Ishikawa (cell line): ENCODE measurements around the gene PIAS4.

Source experiments
- CEBPB ChIP-seq: IDR thresholded peaks from 2 replicates; pipeline ENCODE4 v1.6.1; 2012
- CREB1 ChIP-seq: IDR thresholded peaks from 2 replicates; pipeline ENCODE4 v1.6.1; 2012; ENCODE audit warnings: low read depth
- EGR1 ChIP-seq: IDR thresholded peaks from 2 replicates; pipeline ENCODE4 v1.6.1; 2012
- EP300 ChIP-seq: IDR thresholded peaks from 2 replicates; pipeline ENCODE4 v1.6.1; 2012; ENCODE audit warnings: borderline replicate concordance
- FOXM1 ChIP-seq: IDR thresholded peaks from 2 replicates; pipeline ENCODE4 v1.6.1; 2012; ENCODE audit warnings: low read depth, borderline replicate concordance
- MAX ChIP-seq: IDR thresholded peaks from 2 replicates; pipeline ENCODE4 v1.6.1; 2012
- NFIC ChIP-seq: IDR thresholded peaks from 2 replicates; pipeline ENCODE4 v1.6.1; 2012
- RAD21 ChIP-seq: IDR thresholded peaks from 2 replicates; pipeline ENCODE4 v1.6.1; 2012; ENCODE audit warnings: low read depth
- TAF1 ChIP-seq: IDR thresholded peaks from 2 replicates; pipeline ENCODE4 v1.6.1; 2012; ENCODE audit warnings: low read depth, mild to moderate bottlenecking
- TCF12 ChIP-seq: IDR thresholded peaks from 2 replicates; pipeline ENCODE4 v1.6.1; 2012; ENCODE audit warnings: low read depth
- TEAD4 ChIP-seq: IDR thresholded peaks from 2 replicates; pipeline ENCODE4 v1.6.1; 2012
- USF1 ChIP-seq: IDR thresholded peaks from 2 replicates; pipeline ENCODE4 v1.6.1; 2012
- YY1 ChIP-seq: IDR thresholded peaks from 2 replicates; pipeline ENCODE4 v1.6.1; 2012; ENCODE audit warnings: low read depth
- ZBTB7A ChIP-seq: IDR thresholded peaks from 2 replicates; pipeline ENCODE4 v1.6.1; 2012; ENCODE audit warnings: low read depth
- TF ChIP-seq, protein P1 (sequence below): IDR thresholded peaks from 2 replicates; pipeline ENCODE4 v1.6.1; 2012; ENCODE audit warnings: low read depth, mild to moderate bottlenecking

The PIAS4 gene

DNA sequence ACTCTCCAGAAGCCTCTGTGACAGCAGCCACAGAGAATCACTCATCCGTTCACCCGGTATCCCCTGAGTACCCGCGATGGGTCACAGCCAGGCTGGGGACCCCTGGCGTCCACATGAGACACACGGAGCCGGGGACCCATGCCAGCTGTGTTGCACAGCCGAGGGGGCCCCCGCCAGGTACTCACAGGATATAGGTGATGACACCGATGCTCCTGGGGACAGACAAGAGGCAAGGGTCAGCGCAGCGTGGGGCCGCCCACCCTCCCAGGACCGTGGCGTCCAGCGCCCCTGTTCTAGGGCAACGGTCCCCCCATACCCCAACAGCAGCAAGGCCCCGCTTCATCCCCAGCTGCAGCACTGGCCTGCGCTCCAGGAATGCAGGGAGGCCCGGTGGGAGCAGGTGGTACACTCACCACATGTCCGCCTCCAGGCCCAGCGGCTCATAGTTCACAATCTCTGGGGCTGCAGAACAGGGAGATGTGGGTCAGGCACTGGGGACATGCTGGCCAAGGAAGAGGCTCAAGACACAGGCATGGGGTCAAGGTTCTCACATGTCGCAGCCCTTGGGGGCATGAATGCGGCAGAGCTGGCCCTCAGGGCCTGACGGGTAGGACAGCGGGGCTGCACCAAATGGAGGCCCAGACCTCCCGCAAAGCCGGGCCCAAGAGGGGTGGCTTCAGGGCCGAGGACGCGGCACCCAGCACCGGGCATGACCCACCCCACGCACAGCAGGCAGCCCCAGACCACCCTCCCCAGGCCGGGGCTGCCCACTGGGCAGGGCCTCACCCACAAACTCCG lies 43.9 kb upstream of the PIAS4 start:
- TF ChIP-seq MAX = no peak
- TF ChIP-seq CREB1 = no peak
- TF ChIP-seq TCF12 = no peak
- no peak for TF ChIP-seq TEAD4
- TF ChIP-seq CEBPB = no peak
- TF ChIP-seq NFIC = no peak
- no peak for TF ChIP-seq USF1
- TF ChIP-seq RAD21 = no peak
- no peak for TF ChIP-seq EP300
- no peak for TF ChIP-seq EGR1
- TF ChIP-seq TAF1 = no peak
- no peak for TF ChIP-seq FOXM1
- TF ChIP-seq, protein P1, sequence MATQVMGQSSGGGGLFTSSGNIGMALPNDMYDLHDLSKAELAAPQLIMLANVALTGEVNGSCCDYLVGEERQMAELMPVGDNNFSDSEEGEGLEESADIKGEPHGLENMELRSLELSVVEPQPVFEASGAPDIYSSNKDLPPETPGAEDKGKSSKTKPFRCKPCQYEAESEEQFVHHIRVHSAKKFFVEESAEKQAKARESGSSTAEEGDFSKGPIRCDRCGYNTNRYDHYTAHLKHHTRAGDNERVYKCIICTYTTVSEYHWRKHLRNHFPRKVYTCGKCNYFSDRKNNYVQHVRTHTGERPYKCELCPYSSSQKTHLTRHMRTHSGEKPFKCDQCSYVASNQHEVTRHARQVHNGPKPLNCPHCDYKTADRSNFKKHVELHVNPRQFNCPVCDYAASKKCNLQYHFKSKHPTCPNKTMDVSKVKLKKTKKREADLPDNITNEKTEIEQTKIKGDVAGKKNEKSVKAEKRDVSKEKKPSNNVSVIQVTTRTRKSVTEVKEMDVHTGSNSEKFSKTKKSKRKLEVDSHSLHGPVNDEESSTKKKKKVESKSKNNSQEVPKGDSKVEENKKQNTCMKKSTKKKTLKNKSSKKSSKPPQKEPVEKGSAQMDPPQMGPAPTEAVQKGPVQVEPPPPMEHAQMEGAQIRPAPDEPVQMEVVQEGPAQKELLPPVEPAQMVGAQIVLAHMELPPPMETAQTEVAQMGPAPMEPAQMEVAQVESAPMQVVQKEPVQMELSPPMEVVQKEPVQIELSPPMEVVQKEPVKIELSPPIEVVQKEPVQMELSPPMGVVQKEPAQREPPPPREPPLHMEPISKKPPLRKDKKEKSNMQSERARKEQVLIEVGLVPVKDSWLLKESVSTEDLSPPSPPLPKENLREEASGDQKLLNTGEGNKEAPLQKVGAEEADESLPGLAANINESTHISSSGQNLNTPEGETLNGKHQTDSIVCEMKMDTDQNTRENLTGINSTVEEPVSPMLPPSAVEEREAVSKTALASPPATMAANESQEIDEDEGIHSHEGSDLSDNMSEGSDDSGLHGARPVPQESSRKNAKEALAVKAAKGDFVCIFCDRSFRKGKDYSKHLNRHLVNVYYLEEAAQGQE = no peak
- TF ChIP-seq YY1 = no peak
- no peak for TF ChIP-seq ZBTB7A

DNA sequence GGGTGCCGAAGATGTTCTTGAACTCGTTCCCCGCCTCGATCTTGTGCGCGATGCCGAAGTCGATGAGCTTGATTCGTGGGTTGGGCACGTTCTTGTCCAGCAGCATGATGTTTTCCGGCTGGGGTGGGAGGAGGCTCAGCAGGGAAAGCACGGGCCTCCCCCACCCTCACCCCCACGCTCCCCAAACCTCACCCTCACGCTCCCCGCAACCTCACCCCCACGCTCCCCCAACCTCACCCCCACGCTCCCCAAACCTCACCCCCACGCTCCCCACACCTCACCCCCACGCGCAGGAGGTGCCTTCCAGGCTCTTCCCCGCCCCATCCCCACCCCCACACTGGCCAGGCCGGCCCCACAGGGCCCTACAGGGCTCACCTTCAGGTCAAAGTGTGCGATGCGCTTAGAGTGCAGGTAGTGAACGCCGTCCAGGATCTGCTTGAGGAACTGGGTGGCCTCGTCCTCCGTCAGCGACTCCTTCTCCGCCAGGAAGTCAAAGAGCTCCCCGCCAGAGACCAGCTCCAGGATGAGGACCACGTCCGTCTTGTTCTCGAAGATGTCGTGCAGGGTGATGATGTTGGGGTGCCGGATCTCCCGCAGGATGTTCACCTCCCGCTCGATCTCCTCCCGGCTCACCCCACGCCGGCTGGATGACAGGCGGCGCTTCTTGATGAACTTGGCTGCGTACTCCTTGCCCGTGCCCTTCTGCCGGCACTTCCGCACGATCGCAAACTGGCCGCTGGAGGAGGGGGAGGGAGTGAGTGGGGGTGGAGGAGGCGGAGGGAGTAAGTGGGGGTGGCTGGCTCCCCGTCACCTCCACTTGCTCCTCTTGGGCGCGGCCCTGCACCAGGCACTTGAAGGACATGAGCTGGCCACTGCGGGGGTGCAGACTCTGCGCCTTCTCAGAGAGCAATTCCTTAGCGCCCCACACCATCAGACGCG lies 43.0 kb upstream of the PIAS4 start:
- TF ChIP-seq CREB1 (no peak), CEBPB (no peak), ZBTB7A (no peak), MAX (no peak), TAF1 (no peak)
- TF ChIP-seq, protein P1 = no peak

DNA sequence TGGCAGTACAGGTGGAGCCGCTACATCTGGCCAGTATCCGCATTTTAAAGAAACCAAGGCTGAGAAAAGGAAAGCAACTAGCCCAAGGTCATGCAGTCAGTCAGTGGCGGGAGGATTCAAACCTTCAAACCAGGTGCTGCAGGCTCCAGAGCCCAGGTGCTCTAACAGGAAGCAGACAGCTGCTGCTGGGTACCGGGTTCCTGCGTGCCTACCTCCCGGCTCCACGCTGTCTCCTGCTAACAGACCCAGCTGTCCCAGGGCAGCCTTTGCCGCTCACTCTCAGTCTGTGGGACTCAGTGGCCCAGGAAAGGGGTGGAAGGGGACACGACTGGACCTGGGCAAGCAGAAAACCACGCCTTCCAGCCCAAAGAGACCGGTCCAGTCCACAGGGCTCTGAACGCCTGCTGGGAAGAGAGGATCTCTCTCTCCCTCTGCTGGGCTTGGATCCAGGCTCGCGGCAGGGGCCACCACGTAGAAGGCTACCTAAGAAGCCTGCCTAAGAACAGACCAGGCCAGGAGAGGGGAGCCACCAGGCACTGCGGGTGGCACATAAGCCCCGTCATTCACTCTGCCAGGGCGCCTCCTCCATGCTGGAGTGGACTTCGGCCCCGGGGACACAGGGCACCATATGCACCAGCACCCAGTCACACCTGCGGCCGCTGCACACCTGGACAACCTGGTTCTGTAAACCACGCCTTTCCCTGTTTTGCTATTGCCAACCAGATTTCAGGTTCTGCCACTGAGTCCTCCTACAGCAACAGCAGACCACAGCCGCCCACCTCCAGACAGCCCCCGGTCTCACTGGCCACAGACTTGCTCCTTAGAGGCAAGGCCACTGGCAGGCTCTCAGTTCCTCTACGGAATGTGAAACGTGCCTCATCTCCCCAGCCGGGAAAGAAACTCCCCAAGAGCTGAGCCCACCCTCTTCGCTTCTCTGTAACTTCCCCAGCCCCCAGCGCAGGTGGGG lies 41.2 kb upstream of the PIAS4 start:
- TF ChIP-seq MAX (no peak), RAD21 (no peak), TAF1 (no peak), USF1 (no peak), TCF12 (no peak), CREB1 (no peak)
- TF ChIP-seq, protein P1 = no peak
